H1 (cell line): Measurements from ENCODE around the gene GAR1. TPM values are rescaled to one million over a fixed set of nuclear protein-coding genes. Genes with fewer than 3 reads are reported as not detected.

Experiments
- CTCF ChIA-PET: fragments of 300-600 bp; sonication (Branson Sonifier 250); formaldehyde crosslinking; loops from one replicate; lab custom pipeline; 2021; ENCODE audit not compliant: partially characterized antibody; lab: Charles Lee
- POLR2A ChIA-PET: fragments of 300-600 bp; sonication (Branson Sonifier 250); formaldehyde crosslinking; loops from one replicate; lab custom pipeline; 2021; ENCODE audit warnings: inconsistent platforms; ENCODE audit not compliant: partially characterized antibody; lab: Charles Lee
- DNase-seq, 2 experiments: peaks; one replicate each; pipeline versions ENCODE4 v3.0.0 to v3.0.0-alpha.2; 2010 to 2022; ENCODE audit warnings: low spot score in 2 of 2, low read depth in 1 of 2, mixed read lengths in 1 of 2
- FAIRE-seq: peaks from 2 replicates; lab custom pipeline; 2011; peaks lifted over from hg19 to GRCh38; lab: Jason Lieb, UNC
- H2AFZ ChIP-seq: 2 replicates; pipeline ENCODE4 v1.8.1; 2012; ENCODE audit warnings: low read length, inconsistent platforms
- H2AK5ac ChIP-seq: 2 replicates; pipeline ENCODE4 v1.6.1; 2013; ENCODE audit warnings: low read depth, low read length
- H2BK120ac ChIP-seq: replicated peaks from 2 replicates; pipeline ENCODE3; 2013; ENCODE audit warnings: low read depth, low read length, inconsistent platforms
- H2BK12ac ChIP-seq: 2 replicates; pipeline ENCODE4 v1.6.1; 2013; ENCODE audit warnings: low read depth, low read length
- H2BK15ac ChIP-seq: 2 replicates; pipeline ENCODE4 v1.6.1; 2013; ENCODE audit warnings: low read length
- H2BK20ac ChIP-seq: 2 replicates; pipeline ENCODE4 v1.6.1; 2013; ENCODE audit warnings: low read length
- H2BK5ac ChIP-seq: 2 replicates; pipeline ENCODE4 v1.6.1; 2013; ENCODE audit warnings: low read depth, low read length
- H3K14ac ChIP-seq: 2 replicates; pipeline ENCODE4 v1.6.1; 2013; ENCODE audit warnings: inconsistent platforms; ENCODE audit not compliant: insufficient read length
- H3K18ac ChIP-seq: 2 replicates; pipeline ENCODE4 v1.6.1; 2013; ENCODE audit warnings: low read length; ENCODE audit errors: extremely low read depth
- H3K23ac ChIP-seq: 2 replicates; pipeline ENCODE4 v1.6.1; 2013; ENCODE audit warnings: inconsistent platforms; ENCODE audit not compliant: insufficient read length
- H3K23me2 ChIP-seq: 2 replicates; pipeline ENCODE4 v1.6.1; 2013; ENCODE audit warnings: low read depth, low read length
- H3K27ac ChIP-seq: 2 replicates; pipeline ENCODE4 v1.6.1; 2011; ENCODE audit warnings: low read depth, low read length, inconsistent platforms
- H3K27me3 ChIP-seq, 4 experiments: replicated peaks in 1 of 4; 1 replicate in 1 of 4; 2 replicates in 3 of 4; pipeline versions ENCODE4 v1.6.1 to v1.8.1; 2011 to 2013; ENCODE audit warnings: low read length in 3 of 4, mild to moderate bottlenecking in 3 of 4, inconsistent platforms in 2 of 4, mixed read lengths in 2 of 4, moderate library complexity in 1 of 4; ENCODE audit not compliant: control insufficient read depth in 3 of 4, insufficient read depth in 3 of 4; ENCODE audit errors: extremely low read depth in 1 of 4
- H3K36me3 ChIP-seq, 4 experiments: 2 replicates each; pipeline versions ENCODE4 v1.6.1 to v1.8.1; 2011 to 2013; ENCODE audit warnings: mild to moderate bottlenecking in 4 of 4, low read length in 3 of 4, moderate library complexity in 2 of 4, control low read depth in 1 of 4, inconsistent platforms in 1 of 4; ENCODE audit not compliant: insufficient read depth in 4 of 4, control insufficient read depth in 2 of 4
- H3K4ac ChIP-seq: replicated peaks from 2 replicates; pipeline ENCODE3; 2013; ENCODE audit warnings: low read length, low read depth, mixed read lengths, inconsistent platforms; ENCODE audit not compliant: insufficient read length
- H3K4me1 ChIP-seq, 4 experiments: replicated peaks in 1 of 4; 1 replicate in 1 of 4; 2 replicates in 3 of 4; pipeline versions ENCODE4 v1.6.1 to v1.8.1; 2011 to 2013; ENCODE audit warnings: low read length in 3 of 4, inconsistent platforms in 2 of 4, mixed read lengths in 1 of 4; ENCODE audit not compliant: insufficient read depth in 4 of 4, control insufficient read depth in 3 of 4
- H3K4me2 ChIP-seq, 2 experiments: 2 replicates each; pipeline versions ENCODE4 v1.6.1 to v1.8.1; 2011 to 2013; ENCODE audit warnings: low read depth in 2 of 2, low read length in 2 of 2, control low read depth in 1 of 2, inconsistent platforms in 1 of 2, mild to moderate bottlenecking in 1 of 2; ENCODE audit not compliant: insufficient read depth in 1 of 2
- H3K4me3 ChIP-seq, 4 experiments: fragments of 200-600, 300-600 bp in 1 of 4; sonication (generic), shearing (Covaris generic), sonication (Bioruptor Twin) in 1 of 4; 2 replicates each; pipeline versions ENCODE4 v1.5.1 to v1.8.1; 2011 to 2016; ENCODE audit warnings: low read length in 4 of 4, low read depth in 3 of 4, control low read depth in 2 of 4, inconsistent platforms in 2 of 4, mild to moderate bottlenecking in 2 of 4, mixed read lengths in 1 of 4, moderate library complexity in 1 of 4; ENCODE audit not compliant: insufficient read depth in 2 of 4; ENCODE audit errors: extremely low read depth in 1 of 4
- H3K56ac ChIP-seq: replicated peaks from 2 replicates; pipeline ENCODE3; 2013; ENCODE audit warnings: low read depth, mild to moderate bottlenecking, mixed read lengths, low read length, inconsistent platforms; ENCODE audit not compliant: insufficient read length
- H3K79me1 ChIP-seq: 2 replicates; pipeline ENCODE4 v1.6.1; 2013; ENCODE audit warnings: low read depth, low read length, control low read depth
- H3K79me2 ChIP-seq, 2 experiments: 2 replicates each; pipeline versions ENCODE4 v1.6.1 to v1.8.1; 2012 to 2013; ENCODE audit warnings: low read length in 2 of 2, mild to moderate bottlenecking in 2 of 2, inconsistent platforms in 1 of 2; ENCODE audit not compliant: insufficient read depth in 2 of 2, control insufficient read depth in 1 of 2
- H3K9ac ChIP-seq, 4 experiments: replicated peaks in 1 of 4; 1 replicate in 1 of 4; 2 replicates in 3 of 4; pipeline versions ENCODE4 v1.6.1 to v1.8.1; 2011 to 2013; ENCODE audit warnings: low read depth in 3 of 4, low read length in 3 of 4, control low read depth in 2 of 4, mild to moderate bottlenecking in 2 of 4, moderate library complexity in 2 of 4, inconsistent platforms in 1 of 4; ENCODE audit errors: extremely low read depth in 1 of 4
- H3K9me3 ChIP-seq, 2 experiments: 2 replicates each; pipeline versions ENCODE4 v1.6.1 to v1.8.1; 2012 to 2013; ENCODE audit warnings: mild to moderate bottlenecking in 2 of 2, moderate library complexity in 2 of 2, control low read depth in 1 of 2, inconsistent platforms in 1 of 2, low read depth in 1 of 2, low read length in 1 of 2, mixed read lengths in 1 of 2; ENCODE audit not compliant: insufficient read depth in 2 of 2
- H4K20me1 ChIP-seq, 2 experiments: replicated peaks in 1 of 2; 2 replicates each; pipeline versions ENCODE3 to v1.8.1; 2011 to 2013; ENCODE audit warnings: inconsistent platforms in 2 of 2, low read length in 2 of 2, mild to moderate bottlenecking in 1 of 2; ENCODE audit not compliant: insufficient read depth in 2 of 2, control insufficient read depth in 1 of 2
- H4K5ac ChIP-seq: 2 replicates; pipeline ENCODE4 v1.6.1; 2013; ENCODE audit warnings: low read length, low read depth, mixed read lengths, inconsistent platforms; ENCODE audit not compliant: insufficient read length
- H4K8ac ChIP-seq: 2 replicates; pipeline ENCODE4 v1.8.0; 2013; ENCODE audit warnings: mild to moderate bottlenecking, moderate library complexity, low read length, inconsistent platforms; ENCODE audit not compliant: insufficient read depth; ENCODE audit errors: extremely low read depth
- H4K91ac ChIP-seq: replicated peaks from 2 replicates; pipeline ENCODE3; 2013; ENCODE audit warnings: low read length, mixed read lengths, inconsistent platforms; ENCODE audit not compliant: insufficient read length
- BCL11A ChIP-seq, 2 experiments: IDR thresholded peaks; one replicate each; pipeline ENCODE4 v1.6.1; 2011; ENCODE audit warnings: low read depth in 2 of 2, low read length in 2 of 2, mild to moderate bottlenecking in 2 of 2
- CBX5 ChIP-seq: fragments of 300-800, 300-1000 bp; sonication (generic); IDR thresholded peaks from 2 replicates; pipeline ENCODE4 v1.7.1; 2016; ENCODE audit warnings: antibody characterized with exemption, low read length, low read depth
- CHD1 ChIP-seq: IDR thresholded peaks from 2 replicates; pipeline ENCODE4 v1.6.1; 2012; ENCODE audit warnings: low read depth, low read length, improper control_type of control experiment
- HDAC6 ChIP-seq: IDR thresholded peaks from one replicate; pipeline ENCODE4 v1.7.1; 2012; ENCODE audit warnings: low read depth, mild to moderate bottlenecking, inconsistent platforms, low read length, moderate library complexity
- PHF8 ChIP-seq: fragments of 200-600 bp; sonication (generic); conservative IDR thresholded peaks from 2 replicates; pipeline ENCODE4 v1.7.1; 2012; ENCODE audit warnings: low read depth, mild to moderate bottlenecking, inconsistent platforms, low read length, moderate library complexity
- RFX5 ChIP-seq: IDR thresholded peaks from 2 replicates; pipeline ENCODE4 v1.6.1; 2011; ENCODE audit warnings: low read depth, low read length, improper control_type of control experiment, borderline replicate concordance
- WGBS, 2 experiments: shearing (Covaris generic) in 1 of 2; methylation state at CpG; one replicate each; pipeline versions ENCODE4 v1.1.6 to v1.1.7; 2013 to 2015; ENCODE audit warnings: low lambda C conversion rate in 2 of 2, mixed read lengths in 2 of 2, inconsistent platforms in 1 of 2, low coverage in 1 of 2, missing lambda C conversion rate in 1 of 2; ENCODE audit not compliant: insufficient replicate concordance in 2 of 2, insufficient coverage in 1 of 2, insufficient read length in 1 of 2; ENCODE audit errors: extremely low coverage in 1 of 2, missing lambda C conversion rate in 1 of 2; 5-methylcytosine and 5-hydroxymethylcytosine counted together
- polyA plus RNA-seq, 7 experiments: library from polyadenylated mRNA; depleted of rRNA in 3 of 7; stranded (reverse) in 5 of 7; unstranded in 2 of 7; fragments of >200 nt in 5 of 7; fragments of 200-250 nt in 2 of 7; gene quantifications; 1 replicate in 5 of 7; 2 replicates in 1 of 7; 4 replicates in 1 of 7; pipeline versions ENCODE4 v1.2.1 to v1.2.3, GENCODE V29; 2011 to 2013; ENCODE audit warnings: missing spikeins in 2 of 7, mixed read lengths in 2 of 7
- total RNA-seq: library from RNA; stranded (reverse); fragmentation: NEBNext Ultra II Directional; extraction: Animal tissue kit (Norgen Biotek cat#: 25700); gene quantifications from 2 replicates; pipeline ENCODE4 v1.2.1, GENCODE V29; 2021

Gene GAR1
- total and polyA plus RNA-seq, 2 of the 8 experiments (the other 6 are each of a cell fraction or from before 2014, with no cell fraction given) = 14.5 to 37.5 TPM

DNA sequence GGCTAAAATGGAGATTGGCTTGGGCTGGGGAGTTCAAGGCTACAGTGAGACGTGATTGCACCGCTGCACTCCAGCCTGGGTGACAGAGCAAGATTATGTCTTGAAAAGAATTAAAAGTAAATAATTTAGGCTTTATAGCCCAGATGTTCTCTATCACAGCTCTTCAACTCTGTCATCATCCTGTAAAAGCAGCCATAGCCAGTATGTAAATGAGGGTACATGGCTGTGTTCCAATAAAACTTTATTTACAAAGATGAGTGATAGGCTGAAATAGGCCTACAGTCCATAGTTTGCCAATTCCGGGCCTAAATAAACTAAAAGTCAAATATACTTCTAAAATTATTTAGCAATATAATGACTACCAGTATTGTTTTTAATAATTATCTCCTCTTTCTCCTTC is 21.4 kb downstream of the GAR1 start:
- Histone ChIP-seq H4K5ac (no peak overlapping the region), H2AK5ac (no peak overlapping the region), H2AFZ (no peak overlapping the region), H3K18ac (no peak overlapping the region), H3K4me1 (no peaks in the 10 kb centered on the region), H3K27ac (no peak overlapping the region), H3K4ac (no peak overlapping the region), H3K23me2 (no peaks in the 10 kb centered on the region; the same call in 1 of the 2 replicates), H3K4me3 (no peak overlapping the region), H2BK15ac (no peak overlapping the region), H3K9me3 (no peaks in the 10 kb centered on the region), H2BK5ac (no peak overlapping the region), H3K56ac (no peak overlapping the region), H3K4me2 (no peak overlapping the region), H2BK20ac (no peak overlapping the region), H3K27me3 (no peaks in the 10 kb centered on the region), H4K91ac (no peak overlapping the region), H2BK120ac (no peak overlapping the region), H3K23ac (no peak overlapping the region), H3K79me2 (no peaks in the 10 kb centered on the region), H4K8ac (no peak overlapping the region), H3K79me1 (no peaks in the 10 kb centered on the region), H4K20me1 (no peaks in the 10 kb centered on the region), H3K9ac (no peak overlapping the region), H2BK12ac (no peak overlapping the region), H3K14ac (no peak overlapping the region), H3K36me3 (no peaks in the 10 kb centered on the region)
- DNase-seq (no peak), FAIRE-seq (no peak)
- WGBS, 2 experiments = 91% methylated on average over 3 of the region's 3 CpGs; no CpG with 5 or more reads in 1 of the 2 experiments
- ChIA-PET CTCF (no interaction called here), POLR2A (no interaction called here)
- no peak for TF ChIP-seq RFX5
- TF ChIP-seq PHF8 = no peak
- TF ChIP-seq CHD1 = no peak
- TF ChIP-seq CBX5 = no peak
- no peak for TF ChIP-seq BCL11A (IDR thresholded peaks at IDR 0.05; ENCODE audit: low read depth in 2 of 2, low read length in 2 of 2)
- no peak for TF ChIP-seq HDAC6
